IgD-negative memory B cell (primary cell): ENCODE results near the gene GRK6. TPM values are rescaled to one million over a fixed set of nuclear protein-coding genes. Genes with fewer than 3 reads are reported as not detected.

Experiments
- H3K27ac Mint-ChIP-seq, 3 donors: one replicate each; pipeline ENCODE4 v1.8.0; 2020 to 2022; ENCODE audit warnings: mild to moderate bottlenecking in 3 of 3, mixed read lengths in 3 of 3, moderate library complexity in 1 of 3
- H3K27me3 Mint-ChIP-seq: one replicate; pipeline ENCODE4 v1.8.0; 2021; ENCODE audit warnings: mixed read lengths
- H3K36me3 Mint-ChIP-seq: one replicate; pipeline ENCODE4 v1.8.0; 2020; ENCODE audit warnings: mild to moderate bottlenecking, mixed read lengths
- H3K4me1 Mint-ChIP-seq, 3 donors: one replicate each; pipeline ENCODE4 v1.8.0; 2020 to 2022; ENCODE audit warnings: mixed read lengths in 3 of 3, mild to moderate bottlenecking in 1 of 3
- H3K4me3 Mint-ChIP-seq, 4 donors: one replicate each; pipeline ENCODE4 v1.8.0; 2020 to 2022; ENCODE audit warnings: mild to moderate bottlenecking in 4 of 4, mixed read lengths in 4 of 4, moderate library complexity in 3 of 4
- H3K9me3 Mint-ChIP-seq, 3 donors: one replicate each; pipeline ENCODE4 v1.8.0; 2020 to 2021; ENCODE audit warnings: mixed read lengths in 3 of 3, mild to moderate bottlenecking in 1 of 3
- polyA plus RNA-seq: library from polyadenylated mRNA; unstranded; fragments of 300-500 nt; fragmentation: Illumina TruSeq; gene quantifications from one replicate; pipeline ENCODE4 v1.2.3, GENCODE V29; 2021

Gene GRK6
- polyA plus RNA-seq, 1 donor from 2014 or later: 107 TPM

DNA sequence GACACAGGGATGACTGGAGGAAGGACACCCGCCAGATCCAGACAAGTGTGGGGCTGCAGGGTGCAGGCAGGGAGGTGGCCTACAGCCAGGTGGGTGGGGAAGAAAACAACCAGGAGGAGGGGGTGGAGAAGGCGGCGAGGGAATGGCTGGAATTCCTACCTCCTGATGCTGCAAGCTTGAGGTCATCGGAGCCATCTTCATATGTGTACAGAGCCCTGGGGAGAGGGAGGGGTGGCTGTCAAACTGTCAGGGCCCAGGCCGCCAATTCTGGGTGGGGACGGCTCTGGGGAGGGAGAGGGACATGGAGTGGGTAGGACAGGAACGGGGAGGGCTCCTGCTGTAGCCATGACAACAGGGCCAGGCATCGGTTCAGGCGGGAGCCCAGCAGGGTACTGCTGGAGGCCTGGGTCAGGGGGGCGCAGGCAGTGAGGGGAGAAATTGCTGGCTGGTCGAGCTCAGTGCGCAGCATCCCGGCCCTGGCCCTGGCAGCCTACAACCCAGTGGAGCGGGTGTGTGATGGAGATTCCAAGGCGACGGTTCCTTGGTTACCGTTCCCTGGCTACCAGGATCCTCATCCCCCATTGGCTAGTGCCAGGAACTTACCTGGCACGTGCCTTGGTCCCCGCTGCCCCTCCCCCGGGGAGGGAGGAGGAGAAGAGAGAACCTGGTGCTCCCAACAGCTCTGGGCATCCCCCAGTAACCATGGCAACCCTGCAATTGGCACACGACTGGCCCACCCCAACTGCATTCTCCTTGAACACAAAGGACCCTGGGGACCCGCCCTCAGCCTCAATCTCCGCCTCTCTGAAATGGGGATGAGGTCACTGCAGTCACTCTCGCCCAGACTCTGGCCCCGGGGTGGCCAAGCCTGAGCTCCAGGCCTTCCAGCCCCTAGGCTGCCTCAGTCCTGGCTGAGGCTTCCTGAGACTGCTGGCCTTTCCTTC lies 42.5 kb downstream of the GRK6 start:
- Mint-ChIP-seq H3K4me1 (no peaks in the 10 kb centered on the region), H3K36me3 (no peaks in the 10 kb centered on the region), H3K4me3 (no peak overlapping the region), H3K27ac (no peak overlapping the region), H3K9me3 (peaks cover 0 to 2% (median 0%) of the 10 kb centered on the region in 3 donors), H3K27me3 (peaks cover 2% of the 10 kb centered on the region)

DNA sequence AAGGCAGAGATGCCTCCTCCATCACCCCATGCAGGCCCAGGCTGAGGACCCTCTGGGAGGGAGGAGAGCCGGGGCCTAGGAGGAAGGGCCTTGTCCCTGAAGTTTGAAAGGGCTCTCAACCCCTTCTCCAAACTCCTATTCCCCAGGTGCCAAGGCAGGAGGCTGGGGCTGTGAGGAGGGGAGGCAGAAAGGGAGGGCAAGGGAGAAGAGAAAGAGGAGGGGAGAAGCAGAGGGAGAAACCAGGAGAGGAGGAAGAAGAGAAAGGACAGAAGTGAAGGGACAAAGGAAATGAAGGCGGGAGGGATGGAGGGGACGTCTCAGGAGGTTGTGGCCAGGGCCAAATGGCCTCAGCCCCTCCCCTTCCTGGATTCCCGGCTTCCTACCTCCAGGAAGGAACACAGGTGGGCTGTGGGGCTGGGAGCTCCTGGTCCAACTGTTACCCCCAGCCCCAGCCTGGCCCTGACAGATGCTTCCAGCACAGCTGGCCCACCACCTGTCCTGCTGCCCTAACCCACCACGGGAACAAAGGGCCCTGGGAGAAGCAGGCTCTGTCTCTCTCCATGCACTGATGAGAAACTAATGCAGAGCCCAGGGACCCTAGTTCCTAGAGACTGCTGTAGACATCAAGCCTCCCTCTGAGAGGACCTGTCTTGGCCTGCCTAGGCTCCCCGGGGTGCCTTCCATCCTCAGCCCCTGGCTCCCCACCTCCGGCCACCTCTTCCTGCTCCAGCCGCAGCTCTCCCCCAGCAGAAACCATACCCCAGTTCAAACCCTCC lies 43.5 kb downstream of the GRK6 start:
- peaks cover 0 to 2% (median 1%) of the 10 kb centered on the region in 3 donors for H3K4me1 Mint-ChIP-seq
- peaks cover 0 to 2% (median 2%) of the 10 kb centered on the region in 3 donors for H3K9me3 Mint-ChIP-seq
- no peak overlapping the region for H3K4me3 Mint-ChIP-seq
- H3K27ac Mint-ChIP-seq: no peak overlapping the region
- H3K27me3 Mint-ChIP-seq: peaks cover 5% of the 10 kb centered on the region
- no peaks in the 10 kb centered on the region for H3K36me3 Mint-ChIP-seq

DNA sequence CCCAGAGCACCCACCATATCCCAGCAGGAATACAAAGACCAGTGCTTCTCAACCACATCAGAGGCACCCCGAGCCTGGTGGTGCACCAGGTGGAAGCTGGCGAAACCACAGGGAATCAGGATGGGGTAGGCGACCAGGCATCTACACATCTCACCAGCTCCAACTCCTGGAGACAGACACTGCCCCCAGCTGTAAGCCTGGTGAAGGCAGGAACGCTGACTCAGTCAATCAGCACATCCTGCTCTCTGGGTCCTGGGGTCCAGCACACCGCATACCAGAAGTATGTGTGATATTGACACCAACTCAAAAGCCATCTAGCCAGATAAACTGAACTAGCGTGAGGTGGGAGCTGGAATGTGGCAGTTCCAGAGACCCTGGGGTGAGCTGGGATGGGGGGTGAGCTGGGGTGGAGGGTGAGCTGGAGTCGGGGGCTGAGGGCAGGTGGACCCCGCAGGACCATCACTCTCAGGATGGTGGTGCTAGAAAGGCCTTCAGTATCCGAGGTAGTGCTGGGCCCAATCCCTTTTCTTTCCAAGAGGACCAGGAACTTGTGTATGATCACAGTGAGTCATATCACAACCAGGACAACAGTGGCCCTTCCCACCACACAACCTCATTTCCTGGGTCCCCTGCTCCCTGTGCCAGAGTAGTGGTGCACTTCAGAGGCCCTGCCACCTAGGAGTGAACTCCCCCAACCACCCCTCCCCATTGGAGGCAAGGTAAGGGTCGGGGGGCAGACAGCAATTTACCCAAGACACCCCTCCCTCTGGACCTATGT lies 44.5 kb downstream of the GRK6 start:
- H3K36me3 Mint-ChIP-seq: no peaks in the 10 kb centered on the region
- peaks cover 5% of the 10 kb centered on the region for H3K27me3 Mint-ChIP-seq
- peak overlapping the region in 1 of 4 donors; percentile 47 for H3K4me3 Mint-ChIP-seq
- peaks cover 0 to 2% (median 0%) of the 10 kb centered on the region in 3 donors for H3K9me3 Mint-ChIP-seq
- peaks cover 0 to 4% (median 2%) of the 10 kb centered on the region in 3 donors for H3K4me1 Mint-ChIP-seq
- H3K27ac Mint-ChIP-seq: peak overlapping the region in 1 of 3 donors; percentile 46

DNA sequence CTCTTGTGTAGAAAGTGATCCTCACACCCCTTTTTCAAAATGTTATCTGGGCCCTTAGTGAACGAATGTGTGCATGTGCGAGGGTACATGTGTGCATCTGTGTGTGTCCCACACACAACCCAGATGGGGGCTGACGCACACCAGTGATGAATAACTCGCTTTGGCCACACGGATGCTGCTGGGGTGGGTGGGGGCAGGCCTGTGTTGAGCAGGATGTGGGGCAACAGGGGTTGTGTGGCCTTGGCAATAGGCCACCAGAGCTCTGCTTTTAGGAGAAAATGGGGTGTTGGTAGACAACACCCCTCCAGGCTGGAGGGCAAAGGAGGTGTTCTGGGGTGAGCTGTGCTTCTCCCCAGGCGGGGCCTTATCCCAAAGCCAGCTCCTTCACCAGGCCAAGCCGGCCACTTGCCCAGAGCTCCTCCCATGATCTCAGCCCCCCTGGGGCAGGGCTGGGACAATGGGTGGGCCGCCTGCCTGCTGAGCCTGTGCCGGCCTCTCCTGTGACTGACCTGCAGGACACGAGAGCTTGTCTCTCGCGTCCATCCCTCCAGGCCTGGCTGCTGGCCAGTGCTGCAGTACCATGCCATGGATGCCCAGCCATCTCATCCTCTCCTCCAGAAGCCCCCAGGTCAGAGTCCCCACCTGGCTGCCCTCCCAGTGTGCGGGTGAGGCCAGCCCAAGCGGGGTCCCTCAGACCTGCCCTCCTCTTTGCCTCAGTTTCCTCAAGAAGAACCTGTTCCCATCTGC lies 45.3 kb downstream of the GRK6 start:
- Mint-ChIP-seq H3K4me1 (peaks cover 0 to 4% (median 2%) of the 10 kb centered on the region in 3 donors), H3K27me3 (peaks cover 5% of the 10 kb centered on the region), H3K9me3 (peaks cover 0 to 2% (median 0%) of the 10 kb centered on the region in 3 donors), H3K36me3 (no peaks in the 10 kb centered on the region), H3K4me3 (peak overlapping the region; percentile 17 to 79 (median 36)), H3K27ac (peak overlapping the region in 1 of 3 donors; percentile 81)

DNA sequence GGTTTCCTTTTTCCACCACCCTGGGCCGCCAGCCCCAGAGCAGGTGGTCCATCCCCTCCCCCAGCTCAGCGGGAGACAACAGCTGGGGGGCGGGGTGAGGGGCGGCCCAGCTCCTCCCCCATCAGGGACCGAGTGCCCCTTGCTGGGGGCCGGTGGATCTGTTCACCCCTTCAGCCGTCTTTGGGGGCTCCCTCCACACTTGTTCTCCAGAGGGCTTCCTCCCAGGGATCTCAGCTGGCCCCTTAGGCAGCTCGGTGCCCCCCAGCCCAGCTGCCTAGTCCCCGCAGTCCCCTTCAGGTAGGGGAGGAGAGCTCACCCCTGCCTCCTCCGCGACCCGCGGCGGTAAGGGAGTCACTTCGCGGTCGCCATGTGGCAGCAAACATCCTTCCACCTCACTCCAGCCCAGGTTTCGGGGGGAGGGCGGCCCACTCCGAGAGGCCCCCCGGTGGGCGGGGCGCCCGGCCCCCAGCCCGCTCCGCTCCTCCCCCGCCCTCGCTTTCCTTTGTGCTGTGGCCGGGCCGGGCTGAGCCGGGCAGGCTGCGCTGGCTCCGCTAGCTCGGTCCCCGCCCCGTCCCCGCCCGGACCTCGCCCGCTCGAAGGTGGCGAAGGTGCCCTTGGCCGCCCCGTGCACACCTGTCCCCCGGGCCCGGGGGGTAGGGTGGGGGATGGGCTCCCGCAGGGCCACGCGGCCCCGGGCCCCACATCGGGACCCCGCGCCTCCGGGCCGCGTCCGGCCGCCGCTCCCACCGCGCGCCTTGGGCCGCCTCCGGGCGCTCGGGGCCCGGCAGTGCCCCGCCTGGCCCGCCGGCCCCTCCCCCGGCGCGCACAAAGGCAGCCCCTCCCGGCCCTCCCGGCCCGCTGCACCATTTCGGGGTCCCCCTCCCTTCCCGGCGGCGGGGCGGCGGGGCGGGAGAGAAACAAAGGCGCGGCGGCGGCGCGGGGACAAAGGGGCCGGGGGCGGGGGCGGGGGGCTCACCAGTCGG lies 46.3 kb downstream of the GRK6 start:
- Mint-ChIP-seq H3K27ac (no peak overlapping the region), H3K4me3 (peak overlapping the region; percentile 35 to 79 (median 66)), H3K9me3 (peaks cover 0 to 2% (median 0%) of the 10 kb centered on the region in 3 donors), H3K36me3 (no peaks in the 10 kb centered on the region), H3K27me3 (peaks cover 5% of the 10 kb centered on the region), H3K4me1 (peaks cover 0 to 4% (median 2%) of the 10 kb centered on the region in 3 donors)

DNA sequence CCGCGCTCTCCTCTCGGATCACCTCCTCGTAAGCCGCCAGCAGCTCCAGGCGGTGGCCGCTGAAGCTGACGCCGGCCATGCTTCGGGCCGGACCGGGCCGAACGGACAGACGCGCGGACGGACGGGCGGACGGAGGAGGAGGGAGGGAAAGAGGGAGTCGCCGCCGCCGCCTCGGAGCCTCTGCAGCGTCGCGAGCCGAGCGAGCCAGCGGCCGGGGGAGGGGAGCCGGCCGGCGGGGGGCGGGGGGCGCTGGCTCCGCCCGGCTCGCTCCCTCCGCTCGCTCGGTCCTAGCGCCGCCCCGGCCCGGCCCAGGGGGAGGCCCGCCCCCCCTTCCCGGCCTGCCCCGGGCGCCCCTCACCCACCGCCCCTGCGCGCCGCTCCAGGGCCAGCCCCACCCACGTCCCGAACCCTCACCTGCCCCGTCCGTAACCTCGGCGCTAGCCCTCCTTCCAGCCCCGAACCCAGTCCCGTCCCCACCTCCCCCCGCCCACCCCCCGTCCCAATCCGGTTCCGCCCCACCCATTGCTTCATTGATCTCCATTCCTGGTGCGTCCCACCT lies 47.0 kb downstream of the GRK6 start, which contains the start of gene DBN1:
TSS of gene DBN1 (minus strand) at position 192 of the 559 bp plus-strand sequence. CDS start at position 79, 113 bp downstream.
- no peaks in the 10 kb centered on the region for H3K36me3 Mint-ChIP-seq
- H3K4me1 Mint-ChIP-seq: peaks cover 0 to 4% (median 2%) of the 10 kb centered on the region in 3 donors

DNA sequence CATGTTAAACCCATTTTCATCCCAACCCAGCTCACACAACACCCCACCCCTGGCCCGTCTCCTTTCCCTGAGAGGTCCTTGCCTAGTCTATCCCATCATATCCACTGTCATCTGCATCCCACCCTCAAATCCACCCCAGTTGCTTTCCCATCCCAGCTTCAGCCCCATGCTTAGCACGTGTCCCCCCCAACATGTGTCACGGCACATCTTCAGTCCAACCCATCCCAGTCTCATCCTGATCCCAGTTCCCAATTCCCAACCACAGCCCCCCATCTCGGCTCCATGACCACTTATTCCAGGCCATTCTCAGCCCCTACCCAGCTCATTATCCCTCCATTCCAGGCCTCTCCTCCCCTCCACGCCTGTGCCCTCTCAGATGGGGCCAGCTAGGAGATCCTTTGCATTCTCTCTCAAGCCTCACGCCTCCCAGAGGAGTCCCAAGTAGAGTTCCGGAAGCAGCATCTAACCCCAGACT lies 47.6 kb downstream of the GRK6 start:
- H3K36me3 Mint-ChIP-seq: no peaks in the 10 kb centered on the region
- peaks cover 5% of the 10 kb centered on the region for H3K27me3 Mint-ChIP-seq
- peaks cover 0 to 2% (median 0%) of the 10 kb centered on the region in 3 donors for H3K9me3 Mint-ChIP-seq
- H3K27ac Mint-ChIP-seq: no peak overlapping the region
- H3K4me3 Mint-ChIP-seq: peak overlapping the region; percentile 36 to 92 (median 72)
- H3K4me1 Mint-ChIP-seq: peaks cover 0 to 8% (median 6%) of the 10 kb centered on the region in 3 donors

More for the DNA sequence above, 47.0 kb downstream of the GRK6 start, which contains the start of gene DBN1:
- H3K9me3 Mint-ChIP-seq: peaks cover 0 to 2% (median 0%) of the 10 kb centered on the region in 3 donors
- peak within 1 kb of the TSS; percentile 36 to 92 (median 73) for H3K4me3 Mint-ChIP-seq
- H3K27me3 Mint-ChIP-seq: peaks cover 5% of the 10 kb centered on the region
- H3K27ac Mint-ChIP-seq: no peak within 1 kb of the TSS

DNA sequence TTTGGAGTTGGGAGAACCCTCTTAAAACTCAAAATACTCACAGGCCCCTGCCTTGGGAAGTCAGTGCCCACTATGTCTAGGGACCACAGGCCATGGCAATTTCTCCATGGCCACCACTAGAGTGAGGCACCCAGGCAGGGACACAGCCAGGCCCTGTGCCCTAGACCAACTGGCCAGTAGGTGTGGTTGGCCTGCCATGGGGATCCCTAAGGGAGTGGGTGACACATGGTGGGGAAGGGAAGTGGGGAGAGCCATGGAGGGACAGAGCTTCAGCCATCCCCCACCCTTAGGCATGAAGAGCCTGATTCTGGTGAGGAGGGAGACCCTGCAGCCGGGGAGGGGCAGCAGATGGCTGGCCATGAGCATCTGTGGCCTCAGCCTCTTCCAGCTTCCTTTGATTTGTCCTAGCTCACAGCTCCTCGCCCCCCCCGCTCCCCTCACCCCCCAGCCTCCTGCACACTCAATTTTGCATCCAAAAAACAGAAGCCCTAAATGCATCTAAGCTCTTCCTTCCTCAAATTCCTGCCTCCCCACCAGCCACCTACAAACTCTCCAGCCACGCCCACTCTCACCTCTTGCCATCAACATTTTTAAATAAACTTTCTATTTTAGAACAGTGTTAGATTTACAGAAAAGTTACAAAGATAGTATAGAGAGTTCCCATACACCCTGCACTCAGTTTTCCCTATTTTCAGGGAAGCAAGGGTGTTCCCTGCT lies 48.5 kb downstream of the GRK6 start:
- Mint-ChIP-seq H3K4me1 (peaks cover 5 to 14% (median 12%) of the 10 kb centered on the region in 3 donors), H3K36me3 (no peaks in the 10 kb centered on the region), H3K4me3 (peak overlapping the region in 2 of 4 donors; percentile 47 to 52), H3K9me3 (peaks cover 0 to 2% (median 0%) of the 10 kb centered on the region in 3 donors), H3K27ac (peak overlapping the region in 2 of 3 donors; percentile 16 to 86), H3K27me3 (peaks cover 5% of the 10 kb centered on the region)

DNA sequence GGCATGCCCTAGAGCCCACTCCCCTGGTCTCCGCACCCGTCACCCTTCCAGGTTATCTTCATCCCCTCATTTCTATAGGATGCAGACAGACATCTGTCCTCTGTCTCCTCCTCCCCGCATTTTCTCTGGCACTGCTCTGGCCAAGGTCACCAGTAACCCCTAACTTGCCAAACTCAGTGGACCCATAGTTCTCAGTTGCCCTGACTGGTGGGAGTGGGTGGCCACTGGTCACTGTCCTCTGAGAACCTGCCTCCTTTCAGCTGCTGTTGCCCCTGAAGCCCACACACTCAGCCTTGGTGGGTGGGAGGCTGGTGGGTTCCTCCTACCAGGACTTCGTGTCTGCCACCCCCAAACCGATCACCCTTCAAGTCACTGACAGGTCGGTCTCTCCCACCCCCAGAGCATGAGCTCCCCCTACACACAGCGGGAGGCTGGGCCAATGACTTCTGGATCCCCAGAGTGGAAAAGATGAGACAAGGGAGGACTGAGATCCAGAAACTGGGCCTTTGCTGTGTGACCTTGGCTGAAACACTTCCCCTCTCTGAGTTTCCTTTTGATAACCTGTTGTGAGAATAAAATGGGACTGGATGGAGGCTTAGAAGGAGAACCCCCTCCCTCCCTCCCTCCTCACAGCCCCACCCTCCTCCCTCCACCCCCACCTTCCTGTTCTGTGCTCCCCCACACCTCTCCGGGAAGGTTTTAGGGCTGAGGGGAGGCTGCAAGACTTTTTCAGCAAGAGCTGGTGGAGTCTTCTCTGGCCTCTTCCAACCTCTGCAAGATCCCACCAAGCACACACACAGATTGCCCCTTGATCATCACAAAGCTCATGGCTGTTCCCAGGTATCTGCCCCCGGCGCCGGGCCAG lies 49.3 kb downstream of the GRK6 start:
- H3K27me3 Mint-ChIP-seq: peaks cover 5% of the 10 kb centered on the region
- peak overlapping the region in 2 of 4 donors; percentile 47 to 52 for H3K4me3 Mint-ChIP-seq
- H3K27ac Mint-ChIP-seq: peak overlapping the region in 2 of 3 donors; percentile 16 to 86
- H3K9me3 Mint-ChIP-seq: peaks cover 0 to 2% (median 0%) of the 10 kb centered on the region in 3 donors
- peaks cover 5 to 14% (median 12%) of the 10 kb centered on the region in 3 donors for H3K4me1 Mint-ChIP-seq
- H3K36me3 Mint-ChIP-seq: no peaks in the 10 kb centered on the region

DNA sequence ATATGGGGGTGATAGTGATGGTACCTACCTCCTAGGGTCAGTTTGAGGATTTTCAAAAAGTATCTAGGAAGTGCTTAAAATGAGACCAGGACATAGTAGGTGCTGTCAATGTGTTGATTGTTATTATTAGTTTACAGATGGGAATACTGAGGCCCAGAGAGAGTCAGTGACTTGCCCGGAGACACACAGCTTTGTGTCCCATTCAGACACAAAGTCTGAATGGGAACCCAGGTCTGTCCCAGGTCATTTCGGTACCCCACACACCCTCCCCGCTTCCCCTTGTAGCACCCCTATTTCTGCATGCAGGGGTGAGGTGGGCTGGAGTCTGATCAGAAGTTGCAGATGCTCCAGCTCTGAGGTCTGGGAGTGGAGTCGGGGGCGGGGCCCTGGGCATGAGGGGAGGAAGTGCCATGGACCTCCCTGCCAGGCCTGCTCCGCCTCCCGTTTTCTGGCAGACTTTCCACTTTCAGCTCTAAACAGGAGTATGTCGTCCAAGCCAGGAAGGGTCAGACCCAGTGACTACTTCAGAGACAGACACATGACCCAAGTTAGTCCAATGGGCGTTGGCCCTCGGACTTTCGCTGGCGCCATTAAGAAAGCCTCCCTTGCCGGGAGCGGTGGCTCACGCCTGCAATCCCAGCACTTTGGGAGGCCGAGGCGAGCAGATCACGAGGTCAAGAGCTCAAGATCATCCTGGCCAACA lies 50.2 kb downstream of the GRK6 start:
- no peak overlapping the region for H3K27ac Mint-ChIP-seq
- H3K36me3 Mint-ChIP-seq: no peaks in the 10 kb centered on the region
- H3K4me1 Mint-ChIP-seq: peaks cover 5 to 14% (median 12%) of the 10 kb centered on the region in 3 donors
- H3K4me3 Mint-ChIP-seq: peak overlapping the region in 1 of 4 donors; percentile 36
- peaks cover 0 to 2% (median 0%) of the 10 kb centered on the region in 3 donors for H3K9me3 Mint-ChIP-seq
- peaks cover 5% of the 10 kb centered on the region for H3K27me3 Mint-ChIP-seq
